ENCODE results near the gene STK11.

STK11 gene, protein sequence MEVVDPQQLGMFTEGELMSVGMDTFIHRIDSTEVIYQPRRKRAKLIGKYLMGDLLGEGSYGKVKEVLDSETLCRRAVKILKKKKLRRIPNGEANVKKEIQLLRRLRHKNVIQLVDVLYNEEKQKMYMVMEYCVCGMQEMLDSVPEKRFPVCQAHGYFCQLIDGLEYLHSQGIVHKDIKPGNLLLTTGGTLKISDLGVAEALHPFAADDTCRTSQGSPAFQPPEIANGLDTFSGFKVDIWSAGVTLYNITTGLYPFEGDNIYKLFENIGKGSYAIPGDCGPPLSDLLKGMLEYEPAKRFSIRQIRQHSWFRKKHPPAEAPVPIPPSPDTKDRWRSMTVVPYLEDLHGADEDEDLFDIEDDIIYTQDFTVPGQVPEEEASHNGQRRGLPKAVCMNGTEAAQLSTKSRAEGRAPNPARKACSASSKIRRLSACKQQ

DNA sequence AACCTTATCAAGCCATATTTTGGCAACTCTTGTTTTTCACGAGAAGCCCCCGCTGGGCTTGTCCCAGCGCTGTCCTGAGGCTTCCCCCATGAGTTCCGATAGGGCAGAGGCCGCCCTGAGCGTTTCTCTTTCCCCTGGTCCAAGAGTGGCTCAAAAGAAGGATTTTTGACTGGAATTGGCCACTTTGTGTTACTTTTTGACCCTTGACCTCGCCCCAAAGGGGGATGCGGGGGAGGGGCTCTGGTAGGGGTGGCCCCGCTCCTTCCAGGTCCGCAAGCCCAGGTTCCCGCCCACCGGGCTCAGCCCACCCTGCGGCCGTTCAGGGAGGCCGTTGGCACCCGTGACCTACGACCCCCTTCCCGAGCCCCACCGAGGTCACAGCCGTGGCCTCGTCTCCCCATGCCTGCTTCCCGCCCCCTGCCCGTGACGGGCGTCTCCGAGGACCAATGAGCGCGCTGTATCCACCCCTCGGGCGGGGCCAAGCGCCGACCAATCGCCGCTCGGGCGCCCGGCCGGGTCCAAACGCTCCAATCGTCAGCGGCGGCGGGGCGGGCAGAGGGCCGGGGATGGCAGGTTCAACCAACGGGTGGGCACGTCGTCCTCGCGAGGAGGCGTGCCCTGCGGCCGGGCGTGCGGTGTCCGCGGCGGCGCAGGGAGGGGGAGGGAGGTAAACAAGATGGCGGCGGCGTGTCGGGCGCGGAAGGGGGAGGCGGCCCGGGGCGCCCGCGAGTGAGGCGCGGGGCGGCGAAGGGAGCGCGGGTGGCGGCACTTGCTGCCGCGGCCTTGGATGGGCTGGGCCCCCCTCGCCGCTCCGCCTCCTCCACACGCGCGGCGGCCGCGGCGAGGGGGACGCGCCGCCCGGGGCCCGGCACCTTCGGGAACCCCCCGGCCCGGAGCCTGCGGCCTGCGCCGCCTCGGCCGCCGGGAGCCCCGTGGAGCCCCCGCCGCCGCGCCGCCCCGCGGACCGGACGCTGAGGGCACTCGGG, at the start of gene STK11:
Gene STK11 (plus strand): TSS at position 665 of the 986 bp plus-strand sequence. CDS start 1,136 bp downstream, outside the sequence.
- DNase-seq, result peak; percentile 96

DNA sequence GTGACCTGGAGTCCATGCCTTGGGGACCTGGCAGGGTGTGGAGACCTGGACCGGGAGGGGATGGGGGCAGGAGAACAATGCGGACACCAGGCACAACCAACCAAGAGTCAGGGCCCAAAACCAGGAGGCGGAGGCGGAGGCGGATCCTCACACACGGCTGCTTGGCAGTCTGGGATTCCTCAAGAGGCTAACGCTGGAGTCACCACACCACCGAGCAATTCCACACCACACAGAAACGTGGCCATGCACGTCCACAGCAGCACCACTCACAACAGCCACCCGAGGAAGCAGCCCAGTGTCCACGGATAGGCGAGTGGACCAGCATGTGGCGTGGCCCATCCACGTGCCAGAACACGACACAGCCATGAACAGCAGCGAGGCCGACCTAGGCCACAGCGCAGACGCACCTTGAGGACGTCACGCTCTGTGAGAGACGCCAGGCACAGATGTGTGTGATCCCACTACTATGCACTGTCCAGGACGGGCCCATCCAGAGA, 49.2 kb upstream of the STK11 start:
- no peak for DNase-seq

DNA sequence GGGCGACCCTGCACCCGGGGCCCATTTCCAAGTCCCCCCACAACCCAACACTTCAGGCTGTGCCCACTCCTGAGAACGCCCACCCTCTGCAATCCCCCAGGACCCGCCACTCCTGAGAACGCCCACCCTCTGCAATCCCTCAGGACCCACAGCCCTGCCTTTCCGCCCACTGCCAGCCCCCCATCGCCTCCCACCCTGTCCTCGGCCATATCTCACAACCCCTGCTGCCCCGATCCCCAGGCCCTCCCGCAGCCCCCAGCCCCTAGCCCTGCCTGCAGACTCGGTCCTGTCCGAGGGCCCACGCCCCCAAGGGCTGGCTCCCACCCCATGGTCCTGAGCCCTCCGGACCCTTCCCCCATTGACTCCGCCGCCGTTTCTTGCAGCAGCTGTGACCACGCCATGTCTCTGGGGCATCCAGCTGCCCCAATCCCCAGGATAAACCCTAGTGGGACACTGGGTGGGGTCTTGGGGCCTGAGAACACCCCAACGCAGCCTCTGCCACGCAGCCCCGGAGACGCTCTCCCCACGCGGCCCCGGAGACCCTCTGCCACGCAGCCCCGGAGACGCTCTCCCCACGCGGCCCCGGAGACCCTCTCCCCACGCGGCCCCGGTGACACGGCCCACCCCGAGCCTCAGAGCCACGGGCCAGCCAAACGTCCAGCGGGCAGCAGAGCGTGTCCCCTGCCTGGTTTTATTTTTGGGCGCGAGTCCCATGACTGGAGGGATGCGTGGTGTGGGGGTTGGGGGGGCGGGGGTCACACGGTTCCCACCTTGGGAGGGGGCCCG, 48.6 kb upstream of the STK11 start:
- no peak for DNase-seq

DNA sequence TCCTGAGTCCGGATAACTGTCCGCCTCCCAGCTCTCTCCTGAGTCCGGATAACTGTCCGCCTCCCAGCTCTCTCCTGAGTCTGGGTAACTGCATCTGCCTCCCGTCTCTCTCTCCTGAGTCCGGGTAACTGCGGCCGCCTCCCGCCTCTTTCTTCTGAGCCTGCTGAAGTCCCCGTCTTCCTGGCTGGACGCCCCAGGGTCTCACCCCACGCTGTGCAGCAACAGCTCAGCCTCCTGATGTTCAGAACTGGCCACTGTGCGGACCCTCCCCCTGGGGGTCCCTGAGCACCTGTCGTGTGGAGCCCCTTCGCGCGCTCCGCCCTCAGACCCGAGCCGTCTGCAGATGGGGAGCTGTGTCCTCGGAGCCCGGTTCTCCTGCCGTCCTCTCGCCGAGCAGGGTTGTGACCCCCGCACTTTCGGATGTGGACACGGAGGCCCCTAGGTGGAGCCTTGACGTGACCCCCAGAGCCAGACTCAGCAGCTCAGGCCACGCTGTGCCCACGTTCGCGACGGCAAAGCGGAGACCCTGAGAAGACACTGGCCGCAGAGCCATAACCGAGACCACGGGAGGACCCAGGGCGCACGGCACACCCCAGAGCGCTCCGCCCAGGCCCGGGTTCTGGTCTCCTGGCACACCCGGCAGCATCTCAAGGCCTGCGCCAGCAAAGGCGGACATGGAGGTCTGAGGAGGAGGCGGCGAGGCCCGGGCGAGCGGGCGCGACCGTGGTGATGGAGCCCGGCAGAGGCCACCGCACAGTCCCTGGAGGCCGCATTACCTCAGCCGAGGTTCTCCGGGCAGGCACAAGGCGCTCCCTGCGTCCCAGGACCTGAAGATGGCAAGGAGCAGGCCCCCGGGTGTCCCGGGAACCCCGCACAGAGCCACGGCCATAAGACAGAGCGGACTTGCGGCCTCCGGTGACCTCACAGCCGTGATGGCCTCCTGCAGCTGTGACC, 47.4 kb upstream of the STK11 start:
- no peak for DNase-seq

DNA sequence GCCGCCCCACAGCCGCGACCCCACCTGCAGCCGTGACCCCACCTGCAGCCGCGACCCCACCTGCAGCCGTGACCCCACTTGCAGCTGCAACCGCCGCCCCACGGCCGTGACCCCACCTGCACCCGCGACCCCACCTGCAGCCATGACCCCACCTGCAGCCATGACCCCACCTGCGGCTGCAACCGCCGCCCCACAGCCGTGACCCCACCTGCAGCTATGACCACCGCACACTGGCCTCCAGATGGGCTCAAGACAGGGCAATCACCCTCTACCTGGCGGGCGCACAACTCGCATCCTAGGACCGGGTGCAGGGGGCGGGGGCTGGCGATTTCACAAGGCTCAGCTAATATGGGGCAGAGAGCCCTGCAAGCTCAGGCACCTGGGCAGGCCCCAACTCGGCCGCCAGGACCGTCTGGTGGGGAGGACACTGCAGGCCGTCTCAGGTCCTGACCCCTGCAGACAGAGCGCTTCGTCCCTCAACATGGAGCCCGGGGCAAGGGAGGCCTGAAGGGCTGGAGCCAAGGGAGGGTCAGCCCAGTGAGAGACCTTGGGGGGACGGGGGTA, 46.6 kb upstream of the STK11 start:
- no peak for DNase-seq

DNA sequence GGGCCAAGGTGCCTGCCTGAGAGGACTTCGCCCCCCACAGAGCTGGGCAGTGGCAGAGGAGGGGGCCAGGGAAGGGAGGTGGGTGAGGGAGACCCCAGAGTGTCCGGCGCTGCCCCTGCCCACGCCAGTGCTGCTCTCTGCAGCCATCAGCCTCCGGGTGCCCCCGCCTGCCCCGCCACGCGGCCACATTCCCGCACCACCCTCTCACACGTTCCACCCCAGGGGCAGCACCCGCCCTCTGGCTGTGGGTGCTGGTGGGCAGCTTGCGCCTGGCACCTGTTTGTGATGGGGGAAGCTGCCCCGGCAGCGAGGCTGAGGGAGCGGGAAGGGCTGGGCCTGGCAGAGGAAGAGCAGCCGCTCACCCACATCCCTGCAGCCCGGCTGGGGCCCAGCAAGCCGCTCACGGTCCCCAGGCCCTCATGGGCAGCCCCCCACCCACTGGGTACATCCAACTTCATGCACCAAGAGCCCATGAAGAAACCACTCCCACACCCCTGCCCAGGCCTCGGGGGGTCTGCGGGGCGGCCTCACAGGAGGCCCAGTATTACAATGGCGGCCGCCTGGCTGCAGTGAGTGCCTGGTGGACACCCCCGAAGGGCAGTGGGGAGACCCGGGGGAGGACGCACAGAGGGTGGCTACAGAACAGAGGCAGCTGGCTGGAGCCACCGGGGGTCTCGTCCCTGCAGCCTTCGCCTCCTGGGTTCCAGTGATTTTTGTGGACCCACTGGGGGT, 45.5 kb upstream of the STK11 start:
- no peak for DNase-seq

DNA sequence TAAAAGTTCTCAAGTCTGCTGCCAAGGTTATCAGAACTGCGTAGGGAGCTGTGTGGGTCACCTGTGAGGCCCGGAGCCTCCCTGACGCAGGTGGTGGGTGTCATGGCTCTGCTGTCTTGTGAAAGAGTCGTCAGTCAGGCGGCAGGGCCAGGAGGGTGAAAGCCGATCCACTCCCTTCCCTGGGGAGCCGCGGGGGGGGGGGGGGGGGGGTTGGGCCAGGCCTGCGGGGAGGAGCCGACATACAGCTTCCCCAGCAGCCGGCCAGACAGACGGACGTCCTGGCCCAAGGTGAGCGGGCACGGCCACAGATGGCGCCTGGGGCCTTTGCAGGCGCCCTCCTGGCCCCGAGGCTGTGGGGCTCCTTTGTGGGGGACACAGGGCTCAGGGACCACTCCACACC, 43.9 kb upstream of the STK11 start:
- peak; percentile 61 for DNase-seq

DNA sequence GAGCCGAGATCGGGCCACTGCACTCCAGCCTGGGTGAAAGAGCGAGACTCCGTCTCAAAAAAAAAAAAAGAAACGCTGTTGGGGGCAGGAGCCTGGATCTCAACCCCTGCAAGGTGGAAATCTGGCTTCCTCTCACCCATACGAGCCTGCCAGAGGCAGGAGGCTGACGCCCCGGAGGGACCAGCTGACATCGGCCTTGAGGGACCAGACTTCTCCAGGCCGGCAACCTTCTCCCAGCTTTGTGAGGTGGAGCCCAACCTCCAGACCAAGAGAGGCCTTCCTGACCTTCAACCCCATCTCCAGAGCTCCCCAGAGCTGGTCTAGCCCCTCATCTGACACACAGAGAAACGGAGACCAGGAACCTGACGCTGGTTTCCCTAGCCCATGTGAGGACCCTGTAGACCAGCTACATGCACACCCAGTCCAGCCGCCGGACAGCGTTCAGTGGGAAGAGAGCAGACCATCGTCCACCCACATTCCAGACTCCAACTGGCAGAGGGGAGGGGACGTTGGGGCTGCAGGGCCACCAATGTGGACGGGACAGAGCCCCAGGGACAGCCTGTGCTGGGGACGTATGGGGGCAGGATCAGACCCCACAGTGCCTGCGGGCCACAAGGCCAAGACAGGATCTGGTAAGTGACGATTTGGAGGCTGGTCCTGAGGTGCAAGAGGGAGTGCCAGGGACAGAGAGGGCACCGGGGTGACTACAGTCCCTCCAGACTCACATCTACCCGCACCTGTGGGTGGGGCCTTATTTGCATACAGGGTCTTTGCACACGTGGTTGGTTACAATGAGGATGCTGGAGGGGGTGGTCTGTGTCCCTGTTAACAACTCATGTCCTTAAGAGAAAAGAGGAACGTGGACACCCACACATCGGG, 42.9 kb upstream of the STK11 start:
- no peak for DNase-seq

DNA sequence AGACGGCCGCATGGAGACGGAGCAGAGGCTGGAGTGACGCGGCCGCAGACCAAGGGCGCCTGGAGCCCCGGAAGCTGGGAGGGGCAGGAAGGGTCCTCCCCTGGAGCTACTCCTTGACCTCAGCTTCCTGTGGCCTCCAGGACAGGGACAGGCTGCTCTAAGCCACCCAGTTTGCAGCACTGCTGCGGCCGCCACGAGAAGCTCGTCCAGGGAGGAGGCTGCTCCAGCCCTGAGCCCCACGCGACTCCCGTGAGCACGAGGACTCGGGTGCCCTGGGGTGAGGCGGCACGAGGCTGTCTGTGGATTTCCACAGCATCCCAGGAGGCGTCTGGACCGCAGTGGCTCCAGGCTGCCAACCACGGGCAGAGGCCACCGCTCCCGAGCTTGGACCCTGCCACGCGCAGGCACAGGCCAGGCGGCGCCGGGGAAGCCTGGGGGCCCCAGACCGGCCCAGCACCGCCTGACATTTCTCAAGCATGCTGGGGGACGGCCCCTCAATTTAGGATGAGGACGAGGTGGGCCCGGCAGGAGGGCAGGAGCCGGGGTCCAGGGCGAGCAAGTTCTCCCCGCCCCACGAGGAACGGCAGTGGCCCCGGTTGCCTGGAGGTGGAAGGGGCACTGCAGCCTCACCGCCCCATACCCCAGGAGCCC, 42.2 kb upstream of the STK11 start:
- no peak for DNase-seq

DNA sequence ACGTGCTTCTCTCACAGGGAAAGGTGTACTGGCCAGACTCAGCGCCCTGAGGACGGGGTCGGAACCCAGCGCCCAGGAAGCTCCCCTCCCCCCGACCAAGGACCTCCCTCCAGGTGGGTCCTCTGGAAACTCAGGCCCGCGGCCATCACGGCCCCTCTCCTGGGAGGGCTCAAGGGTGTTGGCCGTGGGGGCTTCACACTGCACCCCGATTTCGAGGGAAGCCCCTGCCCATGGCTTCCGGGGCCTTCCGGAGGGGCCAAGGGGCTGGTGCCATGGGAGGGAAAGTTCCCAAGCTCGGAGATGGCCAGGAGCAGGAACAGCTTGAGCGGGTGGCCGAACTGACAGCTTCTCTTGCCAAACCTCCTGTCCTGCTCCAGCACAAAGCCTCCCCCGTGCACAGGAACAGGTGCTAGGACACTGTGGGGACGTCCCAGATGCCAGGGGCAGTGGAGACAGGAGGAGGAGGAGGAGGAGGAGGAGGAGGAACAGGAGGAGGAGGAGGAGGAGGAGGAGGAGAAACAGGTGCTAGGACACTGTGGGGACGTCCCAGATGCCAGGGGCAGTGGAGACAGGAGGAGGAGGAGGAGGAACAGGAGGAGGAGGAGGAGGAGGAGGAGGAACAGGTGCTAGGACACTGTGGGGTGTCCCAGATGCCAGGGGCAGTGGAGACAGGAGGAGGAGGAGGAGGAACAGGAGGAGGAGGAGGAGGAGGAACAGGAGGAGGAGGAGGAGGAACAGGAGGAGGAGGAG, 41.5 kb upstream of the STK11 start:
- DNase-seq, result no peak

DNA sequence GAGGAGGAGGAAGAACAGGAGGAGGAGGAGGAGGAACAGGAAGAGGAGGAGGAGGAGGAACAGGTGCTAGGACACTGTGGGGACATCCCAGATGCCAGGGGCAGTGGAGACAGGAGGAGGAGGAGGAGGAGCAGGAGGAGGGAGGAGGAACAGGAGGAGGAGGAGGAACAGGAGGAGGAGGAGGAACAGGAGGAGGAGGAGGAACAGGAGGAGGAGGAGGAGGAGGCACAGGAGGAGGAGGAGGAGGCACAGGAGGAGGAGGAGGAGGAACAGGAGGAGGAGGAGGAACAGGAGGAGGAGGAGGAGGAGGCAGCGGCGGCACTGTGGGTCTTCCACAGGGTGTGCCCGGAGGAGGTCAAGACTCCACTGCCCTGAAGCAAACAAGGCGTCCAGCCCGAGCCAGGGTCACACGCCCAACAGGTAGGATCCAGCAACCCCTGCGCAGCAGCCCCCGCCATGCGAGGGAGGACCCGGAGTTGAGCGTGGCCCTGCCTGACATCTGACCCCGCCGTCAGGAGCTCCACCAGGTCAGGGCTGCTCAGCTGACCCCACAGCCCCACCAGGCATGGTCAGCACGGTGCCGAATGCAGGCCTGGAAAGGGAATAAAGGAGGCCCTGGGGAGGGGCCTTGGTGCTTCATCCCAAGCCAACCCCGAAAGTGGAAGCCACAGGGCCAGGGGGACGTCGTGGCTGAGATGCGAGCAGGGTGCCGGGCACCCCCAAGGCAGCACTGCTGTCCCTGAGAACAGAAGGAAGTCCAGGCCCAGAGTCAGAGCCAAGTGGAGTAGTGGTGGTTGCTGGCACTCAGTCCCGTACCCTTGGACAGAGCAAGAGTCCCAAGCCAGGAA, 40.7 kb upstream of the STK11 start:
- DNase-seq, result no peak

DNA sequence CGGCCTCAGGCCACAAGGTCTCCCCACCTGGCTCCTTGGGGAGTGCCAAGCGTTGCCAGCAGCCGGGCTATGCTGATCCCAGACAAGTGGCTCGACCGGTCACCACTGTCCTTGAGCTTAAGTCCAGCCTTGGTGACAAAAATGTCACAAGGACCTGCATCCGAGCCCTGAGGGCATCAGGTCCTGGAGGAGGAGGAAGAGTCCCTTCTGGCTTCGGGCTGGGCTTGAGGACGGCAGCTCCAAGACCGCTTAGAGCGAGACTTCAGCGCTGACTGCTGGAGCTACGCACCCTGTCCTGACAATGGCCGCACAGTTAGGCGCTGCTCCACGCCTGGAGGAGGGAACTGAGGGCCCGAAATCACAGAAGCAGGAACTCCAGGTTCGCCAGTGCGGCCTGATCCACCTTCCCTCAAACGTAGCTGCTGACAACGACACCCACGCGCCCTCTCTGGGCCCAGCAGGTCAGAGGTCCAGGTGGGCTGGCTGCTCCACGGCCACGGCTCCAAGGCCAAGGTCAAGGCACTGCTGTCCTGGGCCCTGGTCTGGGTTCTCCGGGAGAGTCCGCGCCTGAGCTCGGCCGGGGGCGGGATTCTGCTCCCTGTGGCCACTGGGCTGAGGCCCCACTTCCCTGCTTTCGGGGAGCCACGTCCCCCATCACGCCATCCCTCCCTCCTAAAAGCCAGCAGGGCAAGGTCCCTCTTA, 38.6 kb upstream of the STK11 start:
- no peak for DNase-seq

DNA sequence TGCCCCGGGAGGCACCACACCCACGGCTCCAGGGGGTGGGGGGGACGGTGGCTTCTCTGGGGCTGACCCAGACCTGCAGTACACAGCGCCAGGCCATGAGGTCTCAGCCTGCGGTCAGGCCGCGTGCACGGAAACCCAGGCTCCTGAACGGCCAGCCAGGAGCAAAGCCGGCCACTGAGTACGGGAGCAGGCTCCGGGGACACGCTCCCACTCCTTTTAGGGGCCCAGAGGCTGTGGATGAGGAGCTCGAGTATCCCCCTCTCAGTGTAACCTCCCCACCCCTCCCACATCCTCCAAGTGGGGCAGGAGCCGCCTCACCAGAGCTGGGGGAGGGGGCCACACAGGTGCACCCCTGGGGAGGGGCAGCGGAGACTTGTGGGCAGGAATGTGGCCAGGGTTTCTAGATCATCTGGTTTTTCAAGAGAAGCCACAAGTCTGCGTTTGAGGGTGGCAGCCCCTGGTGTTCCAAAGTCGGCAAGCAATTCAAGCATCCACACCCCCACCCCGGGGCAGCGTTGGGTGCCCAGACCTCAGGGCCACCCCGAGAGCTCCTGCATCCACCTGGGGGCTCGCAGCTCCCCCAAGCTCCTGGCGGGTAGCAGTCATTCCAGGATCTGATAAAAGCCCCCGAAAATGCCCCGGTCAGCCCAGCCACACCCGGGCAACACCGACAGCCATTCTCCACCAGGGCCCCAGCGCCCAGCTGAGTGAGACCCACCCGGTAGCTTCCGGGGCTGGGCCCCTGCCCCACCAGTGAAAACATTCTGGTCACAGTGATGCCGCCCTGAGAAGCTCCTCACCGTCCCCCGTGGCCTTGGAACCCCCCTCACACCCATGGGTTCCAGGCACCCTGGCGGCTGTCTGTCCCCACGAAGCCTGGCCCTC, 37.6 kb upstream of the STK11 start:
- DNase-seq, result no peak

DNA sequence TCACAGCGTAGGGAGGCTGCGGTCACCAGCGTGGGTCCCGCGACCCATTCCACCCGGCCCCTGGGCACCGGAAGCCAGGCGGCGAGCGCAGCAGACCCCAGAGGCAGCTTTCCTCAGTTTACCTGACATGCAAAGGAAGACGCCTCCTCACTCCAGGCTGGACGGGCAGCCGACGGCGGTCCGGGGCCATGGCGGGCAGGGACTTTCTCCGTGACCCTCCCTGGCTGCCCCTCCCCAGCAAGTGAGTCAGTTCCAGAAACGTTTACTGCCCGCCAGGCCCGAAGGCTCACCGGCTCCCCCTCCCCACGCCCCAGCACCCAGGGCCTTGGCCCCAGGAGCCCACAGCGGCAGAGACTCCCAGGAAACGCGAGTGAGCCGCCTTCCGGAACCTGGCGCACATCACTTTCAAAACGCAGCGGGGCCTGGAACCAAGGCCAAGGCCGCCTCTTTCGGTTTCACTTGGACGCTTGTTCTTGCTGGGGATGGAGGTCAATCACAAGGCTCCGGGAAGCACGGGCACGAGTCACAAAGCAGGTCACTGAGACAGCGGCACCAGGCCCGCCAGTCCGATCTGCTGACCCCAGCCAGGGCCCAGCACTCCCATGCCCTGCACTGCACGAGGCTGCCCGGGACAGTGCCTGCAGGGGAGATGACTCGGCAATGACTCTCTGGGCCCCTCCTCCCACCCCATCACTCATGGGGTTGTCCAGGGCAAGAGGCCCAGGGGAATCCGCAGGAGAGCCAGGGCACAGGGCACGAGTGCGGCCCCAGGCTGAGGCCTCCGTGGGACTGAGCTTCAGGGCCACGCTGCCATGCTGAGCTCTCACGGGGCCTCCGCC, 36.8 kb upstream of the STK11 start:
- no peak for DNase-seq
